GM04503 (cell line): ENCODE measurements around the gene ACER3.
"Not testable (repeated sequence)": the region's sequence is repeated elsewhere in the genome, so short reads cannot be mapped to it uniquely, and the experiment has no call there.

ENCODE experiments used
- DNase-seq: peaks from one replicate; pipeline ENCODE4 v3.0.0-alpha.2; 2012; ENCODE audit warnings: low read depth

ACER3 gene

DNA sequence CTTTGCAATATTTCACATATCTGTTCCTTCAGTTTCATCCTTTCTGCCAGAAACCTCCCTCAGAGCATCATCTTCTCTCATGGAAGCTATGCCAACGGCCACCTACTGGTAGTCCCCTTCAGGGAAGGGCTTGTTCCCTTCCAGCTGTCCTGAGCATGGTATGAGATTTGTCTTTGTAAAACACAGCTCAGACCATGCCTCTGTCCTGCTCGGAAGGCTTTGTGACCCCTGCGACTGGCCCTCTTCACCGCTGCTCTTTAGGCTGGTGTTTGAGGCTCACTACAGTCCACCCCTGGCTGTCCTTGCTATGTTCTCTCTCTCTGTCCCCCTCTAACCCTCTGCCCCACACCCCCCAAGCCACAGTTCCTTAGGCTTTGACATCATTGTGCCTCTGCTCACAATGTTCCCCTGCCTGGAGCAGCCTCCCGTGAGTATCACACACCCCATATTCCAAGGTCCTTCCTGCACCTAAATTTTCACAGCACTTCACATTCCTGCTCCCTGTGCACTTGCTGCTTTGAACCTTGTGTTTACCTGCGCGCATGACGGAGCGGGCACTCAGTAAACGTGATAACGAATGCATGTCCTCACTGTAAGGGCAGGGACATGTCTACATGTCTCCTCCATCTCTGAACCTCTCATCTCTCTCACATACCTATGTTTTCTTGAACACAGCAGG is 24.0 kb upstream of the ACER3 start:
- no peak for DNase-seq

DNA sequence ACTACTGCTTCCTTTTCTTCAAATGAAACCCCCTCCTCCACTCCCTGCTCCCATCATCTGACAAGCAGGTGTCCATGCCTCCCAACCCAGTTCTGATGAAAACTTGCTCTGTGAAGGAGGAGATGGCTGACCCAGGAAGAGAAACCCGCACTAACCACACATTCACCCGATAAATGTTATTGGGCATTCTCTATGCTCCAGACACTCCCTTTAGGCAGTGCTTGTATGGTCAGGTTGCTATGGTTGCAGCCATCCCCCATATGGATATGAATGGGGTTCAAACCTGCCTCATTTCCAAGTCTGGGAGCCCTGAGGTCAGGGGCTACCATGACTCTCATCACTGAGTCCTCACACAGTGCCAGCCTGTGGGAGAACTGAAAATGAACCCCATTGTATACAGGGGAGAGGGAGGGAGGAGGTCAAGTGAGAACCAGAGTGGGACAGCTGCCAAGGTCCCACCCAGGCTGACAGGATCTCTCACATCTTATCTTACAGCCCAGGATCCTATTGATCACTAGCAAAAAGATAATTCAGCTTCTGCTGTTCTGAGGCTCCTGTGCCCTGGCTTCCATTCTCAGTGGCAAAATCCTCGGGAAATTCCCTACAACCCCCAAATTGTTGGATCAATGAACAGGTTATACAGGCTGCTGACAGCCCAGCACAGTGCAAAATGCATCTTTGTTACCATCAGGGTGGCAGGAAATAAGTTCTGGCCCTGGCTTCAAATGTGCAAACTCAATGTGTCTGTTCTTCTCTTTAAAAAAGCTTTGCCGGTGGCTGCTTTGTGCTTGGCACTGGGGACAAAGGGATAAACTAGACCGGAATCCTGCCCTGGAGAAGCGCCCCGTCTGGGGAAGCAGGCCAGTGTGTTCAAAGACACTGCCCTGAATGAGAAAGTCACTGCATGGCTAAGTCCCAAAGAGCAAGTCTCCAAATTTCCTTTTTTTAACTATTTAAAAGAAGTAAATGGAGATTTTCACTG is 22.7 kb upstream of the ACER3 start:
- no peak for DNase-seq

DNA sequence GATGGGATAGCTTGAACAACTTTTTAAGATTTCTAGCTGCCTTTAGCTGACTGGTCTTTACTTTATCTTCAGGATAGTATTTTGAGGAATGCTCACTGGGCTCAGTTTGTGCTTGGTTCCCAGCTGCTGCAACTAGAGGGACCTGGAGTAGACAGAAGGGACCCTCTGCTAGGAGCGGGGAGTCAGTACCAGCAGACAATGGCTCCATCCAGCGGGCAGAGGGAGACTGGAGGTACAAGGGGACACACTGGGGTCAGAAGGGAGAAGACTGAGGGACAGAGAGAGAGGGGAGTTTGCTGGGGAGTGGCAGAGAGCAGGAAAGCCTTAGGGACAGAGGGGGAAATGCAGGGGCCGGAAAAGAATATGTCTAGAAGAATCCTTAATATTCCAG is 22.0 kb upstream of the ACER3 start:
- no peak for DNase-seq

DNA sequence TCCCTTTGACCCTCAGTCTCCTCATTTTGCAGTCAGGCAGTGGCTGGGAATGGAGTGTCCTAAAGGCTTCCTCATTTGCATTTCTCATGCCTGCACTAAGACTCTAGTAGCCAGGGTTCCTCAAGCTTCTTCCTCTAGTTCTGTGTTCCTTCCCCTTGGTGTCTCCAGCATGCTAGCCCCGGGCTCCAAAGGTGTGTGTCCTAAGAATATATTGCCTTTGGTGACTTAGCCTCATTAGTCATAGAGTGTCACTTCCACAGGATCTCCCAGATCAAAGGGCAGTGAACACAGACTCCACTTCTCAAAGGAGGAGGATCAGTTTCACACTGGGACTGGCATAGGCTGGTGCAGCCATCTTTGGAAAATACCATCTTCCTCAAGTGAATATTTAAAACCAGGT is 21.4 kb upstream of the ACER3 start:
- DNase-seq, result no peak

DNA sequence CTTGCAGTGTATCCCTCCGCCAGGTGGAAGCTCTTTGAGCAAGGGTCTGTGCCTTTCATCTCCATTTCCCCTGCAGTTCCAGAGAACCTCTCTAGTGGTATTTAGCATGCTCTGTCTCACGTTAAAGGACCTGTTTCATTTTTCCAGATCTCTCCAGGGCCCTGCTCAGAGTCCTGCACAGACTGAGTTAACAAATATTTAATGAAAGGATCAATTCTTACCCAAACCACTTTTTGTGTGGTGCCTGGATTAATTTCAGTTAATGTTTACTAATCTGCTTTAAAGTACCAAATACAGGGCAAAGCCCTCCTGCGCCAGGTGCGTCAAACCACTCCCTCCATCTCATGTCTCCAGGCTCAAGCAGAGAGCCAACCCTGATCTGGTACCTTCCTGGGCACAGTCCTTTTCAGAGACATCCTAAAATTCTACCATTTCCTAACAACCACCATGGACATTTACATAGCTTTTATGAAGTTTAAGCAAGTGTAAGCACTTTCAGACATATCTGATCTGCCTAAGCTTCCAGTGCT is 18.7 kb upstream of the ACER3 start:
- DNase-seq, result no peak

DNA sequence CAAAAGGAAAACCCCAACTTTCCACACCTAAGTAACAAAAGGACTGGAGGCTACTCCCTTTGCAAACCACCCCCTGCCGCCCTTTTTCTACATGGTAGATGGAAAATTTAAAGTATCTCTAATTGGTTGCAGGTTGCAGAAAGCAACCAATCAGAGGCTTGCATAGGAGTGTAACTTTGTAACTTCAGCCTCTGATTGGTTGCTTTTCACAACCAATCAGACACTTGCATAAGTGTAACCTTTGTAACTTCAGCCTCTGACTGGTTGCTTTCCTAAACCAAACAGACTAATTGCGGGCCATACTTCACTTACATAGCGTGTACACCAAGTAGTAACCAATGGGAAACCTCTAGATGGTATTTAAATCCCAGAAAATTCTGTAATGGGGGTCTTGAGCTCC is 16.8 kb upstream of the ACER3 start:
- DNase-seq, result no peak

DNA sequence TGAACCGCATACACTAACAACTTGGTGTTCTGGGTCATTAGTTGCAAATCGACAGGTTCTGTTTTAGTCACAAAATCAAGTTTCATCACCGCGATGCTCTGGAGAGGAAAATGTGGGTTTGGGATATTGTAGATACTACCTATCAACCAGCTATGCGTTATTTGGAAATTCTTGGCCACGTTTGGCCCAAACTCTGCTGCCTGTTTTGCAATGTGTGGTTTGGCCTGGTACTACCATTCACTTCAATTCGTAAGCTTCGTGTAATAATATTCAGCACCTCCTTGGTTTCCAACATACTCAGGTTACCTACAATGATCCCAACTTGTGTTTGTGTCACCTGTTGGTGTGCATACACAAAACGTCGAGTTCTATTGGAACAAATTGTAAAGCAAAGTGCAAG is 16.2 kb upstream of the ACER3 start:
- DNase-seq, result no peak

DNA sequence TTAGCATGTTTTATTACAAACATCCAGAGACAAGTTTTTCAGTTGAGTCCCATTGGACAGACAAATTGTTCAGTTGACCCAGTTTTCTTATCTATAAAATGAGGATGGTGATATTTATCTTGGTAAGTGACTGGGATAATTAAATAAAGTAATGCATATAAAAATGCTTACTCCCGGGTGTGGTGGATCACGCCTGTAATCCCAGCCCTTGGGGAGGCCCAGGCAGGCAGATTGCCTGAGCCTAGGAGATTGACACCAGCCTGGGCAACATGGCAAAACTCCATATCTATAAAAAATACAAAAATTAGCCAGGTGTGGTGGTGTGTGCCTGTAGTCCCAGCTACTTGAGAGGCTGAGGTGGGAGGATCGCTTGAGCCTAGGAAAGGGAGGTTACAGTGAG is 15.6 kb upstream of the ACER3 start:
- no peak for DNase-seq

DNA sequence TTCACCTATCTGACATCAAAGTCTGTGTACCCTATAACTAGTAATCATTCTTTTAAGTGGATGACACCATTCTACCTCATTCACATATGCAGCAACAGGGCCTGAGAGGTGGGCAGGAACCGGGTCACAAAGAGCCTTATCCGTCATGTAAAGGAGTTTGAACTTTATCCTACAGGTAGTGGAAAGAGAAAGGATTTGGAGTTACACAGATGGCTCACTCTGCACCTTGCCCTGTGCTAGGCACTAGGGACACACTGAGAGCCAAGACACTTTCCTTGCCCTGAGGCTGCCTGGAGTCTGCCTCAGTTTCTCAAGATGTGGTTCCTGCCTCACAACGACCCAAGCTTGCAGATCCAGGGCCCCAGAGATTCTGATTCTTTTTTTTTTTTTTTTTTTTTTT is 14.3 kb upstream of the ACER3 start:
- no peak for DNase-seq

DNA sequence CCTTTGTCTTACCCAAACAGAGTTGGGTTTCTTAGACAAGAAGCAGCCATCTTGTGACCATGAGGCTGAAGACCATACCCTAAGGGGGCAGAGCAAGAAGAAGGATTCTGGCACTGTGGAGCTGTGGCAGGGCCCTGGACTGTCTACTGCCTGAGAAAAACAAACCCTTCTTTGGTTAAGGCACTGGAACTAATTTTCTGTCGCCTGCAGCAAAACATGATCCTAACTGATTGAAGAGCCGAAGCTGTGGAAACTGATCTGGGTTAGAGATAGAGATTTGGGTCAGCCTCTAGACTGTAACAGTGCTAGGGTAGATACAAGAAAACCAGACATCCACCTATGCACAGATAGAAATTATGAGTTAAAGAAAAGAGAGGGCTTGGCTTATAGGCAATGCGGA is 11.3 kb upstream of the ACER3 start:
- no peak for DNase-seq

DNA sequence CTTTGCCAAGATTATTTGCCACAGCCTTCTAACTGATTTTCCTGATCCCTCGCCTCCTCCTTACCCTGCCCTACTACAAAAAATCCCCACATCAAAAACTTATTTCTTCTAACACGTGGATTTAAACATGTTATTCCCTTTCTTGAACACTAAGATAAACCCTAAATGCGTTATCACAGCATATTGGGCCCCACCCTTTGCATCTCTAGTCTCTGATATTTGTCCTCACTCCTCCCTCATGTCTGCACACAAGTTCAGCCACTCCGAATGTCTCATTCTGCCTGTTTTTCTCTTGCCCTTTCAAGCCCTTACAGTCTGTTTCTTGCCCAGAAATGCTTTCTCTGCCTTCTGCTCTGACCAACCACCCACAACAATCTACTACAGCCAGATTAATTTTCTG is 10.6 kb upstream of the ACER3 start:
- DNase-seq, result no peak

DNA sequence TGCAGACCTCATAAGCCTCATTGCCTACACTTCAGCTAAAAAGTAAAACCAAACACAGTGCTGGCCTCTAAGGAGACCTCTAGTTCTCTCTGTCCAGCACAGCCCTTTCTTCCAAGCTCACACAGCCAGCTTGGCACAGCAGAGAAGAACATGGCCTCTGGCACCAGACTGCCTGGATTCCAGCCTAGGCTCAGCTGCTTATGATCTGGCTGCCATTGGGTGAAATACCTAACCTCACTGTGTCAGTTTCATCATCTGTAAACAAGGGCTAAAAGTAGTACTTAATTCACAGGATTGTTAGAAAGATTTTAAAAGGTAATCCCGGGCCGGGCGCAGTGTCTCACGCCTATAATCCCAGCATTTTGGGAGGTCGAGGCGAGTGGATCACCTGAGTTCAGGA is 9.9 kb upstream of the ACER3 start:
- peak; percentile 15 for DNase-seq

DNA sequence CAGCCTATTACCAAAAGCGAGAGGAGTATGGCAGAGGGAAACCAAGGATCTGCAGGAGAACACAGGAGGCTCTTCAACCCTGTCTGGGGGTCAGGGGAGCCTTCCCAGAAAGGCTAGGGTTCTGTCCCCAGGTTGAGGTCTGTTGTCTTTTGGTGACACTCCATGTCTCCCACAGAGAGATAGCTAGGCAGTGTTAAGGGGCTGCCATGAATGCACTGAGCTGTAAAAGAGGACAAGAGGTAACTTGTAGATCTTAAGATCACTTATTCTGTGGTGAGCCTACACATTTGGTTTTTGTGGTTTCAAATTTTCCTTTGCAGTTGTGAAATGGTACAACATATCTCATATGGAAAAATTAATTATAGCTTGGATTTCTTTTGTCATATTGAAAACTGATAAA is 6.0 kb upstream of the ACER3 start:
- DNase-seq, result no peak

DNA sequence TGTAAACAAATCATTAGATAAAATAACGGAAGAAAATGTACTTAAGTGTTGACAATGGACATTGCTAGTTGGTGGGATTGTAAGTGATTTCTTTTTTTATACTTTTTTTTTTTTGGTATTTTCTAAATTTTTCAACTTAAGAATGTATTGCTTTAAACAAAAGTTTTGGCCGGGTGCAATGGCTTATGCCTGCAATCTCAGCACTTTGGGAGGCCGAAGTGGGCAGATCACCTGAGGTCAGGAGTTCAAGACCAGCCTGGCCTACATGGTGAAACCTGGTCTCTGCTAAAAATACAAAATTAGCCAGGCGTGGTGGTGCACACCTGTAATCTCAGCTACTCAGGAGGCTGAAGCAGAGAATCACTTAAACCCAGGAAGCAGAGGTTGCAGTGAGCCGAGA is 5.0 kb upstream of the ACER3 start:
- DNase-seq, result not testable (repeated sequence)

DNA sequence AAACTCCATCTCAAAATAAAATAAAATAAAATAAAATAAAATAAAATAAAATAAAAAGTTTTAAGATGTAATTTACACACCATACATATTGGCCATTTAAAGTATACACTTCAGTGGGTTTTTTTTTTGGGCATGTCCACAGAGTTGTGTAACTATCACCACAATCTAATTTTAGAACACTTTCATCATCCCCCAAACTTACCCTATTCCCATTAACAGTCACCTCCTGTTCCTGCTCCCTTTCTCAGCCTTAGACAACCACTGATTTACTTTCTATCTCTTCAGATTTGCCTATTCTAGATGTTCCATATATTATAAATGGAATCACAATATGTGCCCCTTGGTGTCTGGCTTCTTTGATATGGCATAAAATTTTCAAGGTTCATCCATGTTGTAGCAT is 4.6 kb upstream of the ACER3 start:
- no peak for DNase-seq

DNA sequence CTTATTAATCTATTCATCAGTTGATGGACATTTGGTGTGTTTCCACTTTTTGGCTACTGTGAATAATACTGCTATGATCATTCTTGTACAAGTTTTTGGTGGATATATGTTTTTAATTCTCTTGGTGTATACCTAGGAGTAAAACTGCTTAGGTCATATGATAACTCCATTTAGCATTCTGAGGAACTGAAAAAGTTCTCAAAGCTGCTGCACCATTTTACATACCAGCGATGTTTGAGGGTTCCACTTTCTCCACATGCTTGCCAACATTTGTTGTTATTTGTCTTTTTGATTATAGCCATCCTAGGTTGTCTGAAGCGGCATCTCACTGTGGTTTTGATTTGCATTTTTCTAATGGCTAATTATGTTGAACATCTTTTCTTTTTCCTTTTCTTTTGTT is 4.1 kb upstream of the ACER3 start:
- DNase-seq, result no peak

DNA sequence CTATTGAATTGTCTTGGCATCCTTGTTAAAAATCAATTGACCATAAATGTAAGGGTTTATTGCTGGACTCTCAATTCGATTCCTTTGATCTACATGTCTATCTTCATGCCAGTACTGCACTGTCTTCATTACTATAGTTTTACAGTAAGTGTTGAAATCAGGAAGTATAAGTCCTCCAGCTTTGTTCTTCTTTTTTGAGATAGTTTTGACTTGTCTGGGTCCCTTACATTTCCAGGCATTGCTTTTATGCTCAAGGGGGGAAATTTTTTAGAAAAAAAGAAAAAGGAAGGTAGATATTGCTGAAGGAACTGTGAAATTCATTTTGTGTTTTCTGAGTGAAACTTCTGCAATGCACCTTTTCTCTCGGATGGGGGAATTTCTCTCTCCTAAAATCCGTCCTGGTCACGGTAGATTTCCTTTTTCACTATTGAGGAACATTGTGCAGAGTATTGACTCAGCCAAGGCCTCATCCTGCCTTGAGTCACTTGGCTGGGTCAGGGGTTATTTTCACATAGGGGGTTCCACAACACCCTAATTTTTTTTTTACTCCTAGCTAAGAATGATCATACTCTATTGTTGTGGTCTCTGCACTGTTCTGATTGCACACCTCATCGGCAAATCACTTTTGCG is 2.8 kb upstream of the ACER3 start:
- no peak for DNase-seq

DNA sequence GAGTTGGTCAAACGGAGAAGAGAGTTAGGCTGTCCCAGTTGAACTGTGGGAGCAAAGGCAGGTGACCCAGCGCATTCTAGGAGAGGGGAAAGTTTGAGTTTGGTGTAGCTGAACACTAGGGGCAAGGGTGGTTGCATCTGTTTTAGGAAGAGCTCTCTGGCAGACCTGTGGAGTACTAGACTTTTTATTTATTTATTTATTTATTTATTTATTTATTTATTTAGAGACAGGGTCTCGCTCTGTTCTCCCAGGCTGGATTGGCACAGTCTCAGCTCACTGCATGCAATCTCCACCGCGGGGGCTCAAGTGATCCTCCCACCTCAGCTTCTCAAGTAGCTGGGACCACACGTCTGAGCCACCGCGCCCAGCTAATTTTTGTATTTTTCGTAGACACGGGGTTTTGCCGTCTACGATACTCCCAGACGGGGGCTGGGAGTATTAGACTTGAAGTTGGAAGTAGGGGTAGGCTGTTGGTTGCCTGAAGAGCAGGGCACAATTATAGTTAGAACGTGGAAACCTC is 950 bp upstream of the ACER3 start:
- DNase-seq, result no peak

DNA sequence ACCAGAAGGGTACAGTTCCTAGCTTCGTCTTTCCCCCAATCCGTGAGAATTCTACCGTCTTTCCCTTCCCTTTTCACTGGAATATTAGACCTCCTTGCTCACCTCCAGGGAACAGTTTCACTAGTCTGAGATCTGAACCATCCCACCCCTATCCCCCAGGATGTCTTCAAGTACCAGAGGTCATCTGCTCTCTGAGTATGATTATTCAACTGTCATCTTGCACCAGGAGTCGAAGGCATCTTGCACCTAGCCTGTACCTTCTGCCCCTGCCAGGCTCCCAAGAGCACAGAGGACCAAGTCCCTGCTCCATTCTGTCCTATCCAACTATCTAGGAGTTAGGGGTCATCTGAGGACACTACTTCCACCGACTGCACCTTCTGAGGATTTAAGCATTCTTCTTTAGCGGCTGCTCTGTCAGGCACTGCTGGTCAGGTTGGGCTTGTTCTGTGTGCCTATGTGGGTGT is 804 bp downstream of the ACER3 start:
- no peak for DNase-seq

DNA sequence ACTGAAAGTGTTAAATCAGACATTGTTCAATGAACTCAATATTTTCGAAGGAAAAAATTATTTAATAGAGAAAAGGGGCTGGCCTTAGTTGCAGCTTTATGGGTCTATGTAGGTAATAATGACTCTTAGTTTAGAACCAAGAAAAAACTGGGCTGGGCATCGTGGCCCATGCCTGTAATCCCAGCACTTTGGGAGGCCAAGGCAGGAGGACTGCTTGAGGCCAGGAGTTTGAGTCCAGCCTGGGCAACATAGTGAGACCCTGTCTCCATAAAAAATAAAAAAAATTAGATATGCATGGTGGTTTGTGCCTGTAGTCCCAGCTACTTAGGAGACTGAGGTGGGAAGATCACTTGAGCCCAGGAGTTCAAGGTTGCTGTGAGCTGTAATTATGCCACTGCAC is 2.1 kb downstream of the ACER3 start:
- DNase-seq, result not testable (repeated sequence)

DNA sequence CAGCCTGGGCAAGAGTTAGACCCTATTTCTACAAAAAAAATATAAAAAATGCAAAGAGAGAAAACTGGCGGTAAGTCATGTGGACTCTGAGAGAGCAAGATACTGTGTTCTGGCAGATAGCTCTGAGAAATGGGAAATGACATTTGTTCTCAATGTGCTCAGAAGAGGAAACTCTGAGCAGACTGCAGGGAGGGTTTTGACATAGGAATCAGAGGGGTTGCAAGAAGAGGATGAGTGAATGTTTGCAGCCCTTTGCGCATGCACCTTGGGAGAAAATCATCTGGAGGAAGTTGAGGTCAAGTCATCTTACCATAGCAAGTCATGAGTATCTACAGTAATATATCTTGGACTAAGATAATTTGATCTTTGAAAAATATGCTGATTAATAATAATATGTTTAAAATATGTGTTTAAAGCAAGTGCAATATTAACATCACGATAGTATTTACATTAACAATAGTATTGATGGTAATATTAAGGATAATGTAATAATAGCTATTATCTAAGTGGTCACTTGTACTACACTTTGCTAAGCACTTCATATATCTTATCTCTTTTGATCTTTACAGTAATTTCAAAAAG is 2.6 kb downstream of the ACER3 start:
- DNase-seq, result no peak
